ENCODE results near the gene IL13.

The IL13 gene

DNA sequence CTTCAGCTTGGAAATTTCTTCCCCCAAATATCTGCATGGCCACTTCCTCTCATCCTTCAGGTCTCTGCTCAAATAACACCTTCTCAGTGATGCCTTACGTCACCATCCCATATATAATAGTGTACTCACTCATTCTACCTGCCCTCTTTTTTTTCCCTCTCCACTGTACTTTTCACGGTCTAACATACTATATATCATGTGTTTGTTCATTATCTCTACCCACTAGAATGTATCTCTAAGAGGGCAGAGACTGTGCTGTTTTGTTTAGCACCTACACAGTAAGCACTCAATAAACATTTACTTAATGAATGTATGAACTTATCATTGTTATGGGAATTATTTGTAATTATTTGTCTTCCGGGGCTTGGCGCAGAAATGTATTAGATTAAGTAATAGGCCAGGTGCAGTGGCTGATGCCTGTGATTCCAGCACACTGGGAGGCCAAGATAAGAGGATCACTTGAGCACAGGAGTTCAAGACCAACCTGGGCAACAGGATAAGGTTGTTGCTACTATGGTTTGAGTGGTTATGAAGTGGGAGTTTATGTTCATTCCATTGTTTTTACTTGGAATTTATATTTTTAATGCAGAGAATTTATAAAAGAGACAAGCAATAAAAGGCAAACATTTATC lies 6.0 kb upstream of the IL13 start:
- no peak for DNase-seq (ENCODE audit: low read depth, low spot score)
- no peak overlapping the region for H3K4me3 ChIP-seq (ENCODE audit: low read length)

- no peak overlapping the region for H3K4me3 ChIP-seq (ENCODE audit: low read length)
- DNase-seq (ENCODE audit: low read depth, low spot score): no peak
Measured at GRCh38 chr5:132653716-132654115, 4.3 kb upstream of the IL13 start.

GRCh38 chr5:132655821-132656773 lies 1.9 kb upstream of the IL13 start:
- no peak overlapping the region for H3K4me3 ChIP-seq (ENCODE audit: low read length)
- no peak for DNase-seq (ENCODE audit: low read depth, low spot score)

DNA sequence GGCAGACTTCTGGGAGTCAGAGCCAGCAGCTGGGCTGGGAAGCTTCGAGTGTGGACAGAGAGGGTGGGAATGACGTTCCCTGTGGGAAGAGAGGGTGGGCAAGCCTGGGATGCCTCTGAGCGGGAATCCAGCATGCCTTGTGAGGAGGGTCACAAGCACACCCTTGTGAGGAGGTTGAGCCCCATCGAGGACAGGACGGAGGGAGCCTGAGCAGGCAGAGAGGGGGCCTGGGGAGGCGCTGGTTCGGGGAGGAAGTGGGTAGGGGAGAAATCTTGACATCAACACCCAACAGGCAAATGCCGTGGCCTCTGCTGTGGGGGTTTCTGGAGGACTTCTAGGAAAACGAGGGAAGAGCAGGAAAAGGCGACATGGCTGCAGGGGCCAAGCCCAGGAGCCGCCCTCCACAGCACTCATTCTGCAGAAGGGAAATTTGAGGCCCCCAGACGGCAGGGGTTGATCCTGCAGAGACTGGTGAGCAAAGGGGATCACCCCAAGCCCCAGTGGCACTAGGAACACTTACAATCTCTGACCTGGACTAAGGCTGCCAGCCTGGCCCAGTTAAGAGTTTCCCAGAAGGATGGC lies 1.1 kb upstream of the IL13 start:
- H3K4me3 ChIP-seq (ENCODE audit: low read length): no peak overlapping the region
- no peak for DNase-seq (ENCODE audit: low read depth, low spot score)

- no peak for DNase-seq (ENCODE audit: low read depth, low spot score)
- H3K4me3 ChIP-seq (ENCODE audit: low read length): no peak overlapping the region
Measured at GRCh38 chr5:132658381-132659302, 669 bp downstream of the IL13 start.

GRCh38 chr5:132659598-132660493 lies 1.9 kb downstream of the IL13 start:
- H3K4me3 ChIP-seq (ENCODE audit: low read length): no peak overlapping the region
- no peak for DNase-seq (ENCODE audit: low read depth, low spot score)

- no peak for DNase-seq (ENCODE audit: low read depth, low spot score)
- no peak overlapping the region for H3K4me3 ChIP-seq (ENCODE audit: low read length)
Measured at GRCh38 chr5:132661231-132662003, 3.4 kb downstream of the IL13 start.

DNA sequence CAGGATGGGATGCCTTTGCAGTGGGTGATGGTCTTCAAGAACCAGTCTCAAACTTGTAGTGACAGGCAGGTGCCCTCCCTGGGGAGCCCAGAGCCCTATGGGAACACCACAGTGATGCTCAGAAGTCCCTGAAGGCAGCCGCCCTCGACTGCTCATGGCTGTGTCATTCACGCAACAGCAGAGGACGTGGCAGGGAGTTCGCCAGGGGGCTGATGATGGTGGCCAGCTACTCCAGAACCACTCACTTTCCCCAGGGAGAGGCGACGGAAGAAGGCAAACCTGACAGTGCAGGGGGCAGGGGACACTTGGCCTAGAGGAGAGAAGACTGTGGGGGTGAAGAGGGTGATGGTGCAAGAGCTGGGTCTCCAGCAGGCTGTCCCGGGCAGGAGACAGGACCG lies 4.0 kb downstream of the IL13 start:
- DNase-seq (ENCODE audit: low read depth, low spot score): no peak
- no peak overlapping the region for H3K4me3 ChIP-seq (ENCODE audit: low read length)

DNA sequence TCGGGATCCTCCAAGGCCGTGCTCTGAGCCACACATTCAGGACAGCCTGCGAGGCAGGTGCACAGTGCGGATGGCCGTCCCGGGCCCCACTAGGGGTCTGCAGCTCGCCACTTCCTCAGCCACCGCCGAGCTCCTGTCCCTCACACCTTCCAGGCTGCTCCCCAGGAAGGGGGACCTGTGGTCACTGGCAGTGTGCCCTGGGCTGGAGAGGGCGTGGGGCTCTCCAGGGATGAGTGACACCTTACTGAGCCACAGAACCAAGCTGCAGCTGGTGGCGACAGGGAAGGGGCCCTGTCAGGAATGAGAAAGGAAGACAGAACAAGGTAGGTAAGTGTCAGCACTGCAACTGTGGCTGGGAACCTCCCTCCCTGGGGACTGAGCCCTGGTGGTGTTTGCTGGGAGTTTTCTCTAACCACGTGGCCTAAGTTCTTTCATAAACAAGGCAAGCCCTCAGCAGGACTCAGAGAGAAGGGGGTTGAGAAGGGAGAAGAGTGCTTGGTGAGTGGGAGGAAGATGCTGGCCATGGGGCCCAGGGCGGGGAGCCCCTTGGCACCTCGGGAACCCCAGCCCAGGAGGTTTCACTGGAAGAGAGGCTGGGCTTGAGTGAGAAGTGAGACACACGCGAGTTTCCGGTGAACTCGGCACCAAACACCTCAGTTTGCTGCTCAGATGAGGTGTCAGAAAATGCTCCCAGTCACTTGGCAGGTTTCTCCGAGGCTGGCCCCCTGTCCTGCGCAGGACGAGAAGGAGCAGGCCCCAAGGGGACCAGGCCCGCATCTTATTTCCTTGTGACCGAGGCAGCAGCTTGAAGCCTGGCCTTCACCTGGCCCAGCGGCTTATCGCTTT lies 5.2 kb downstream of the IL13 start:
- DNase-seq (ENCODE audit: low read depth, low spot score): peak; percentile 46
- H3K4me3 ChIP-seq (ENCODE audit: low read length): no peak overlapping the region

GRCh38 chr5:132663771-132664695 lies 6.1 kb downstream of the IL13 start:
- no peak overlapping the region for H3K4me3 ChIP-seq (ENCODE audit: low read length)
- DNase-seq (ENCODE audit: low read depth, low spot score): no peak

DNA sequence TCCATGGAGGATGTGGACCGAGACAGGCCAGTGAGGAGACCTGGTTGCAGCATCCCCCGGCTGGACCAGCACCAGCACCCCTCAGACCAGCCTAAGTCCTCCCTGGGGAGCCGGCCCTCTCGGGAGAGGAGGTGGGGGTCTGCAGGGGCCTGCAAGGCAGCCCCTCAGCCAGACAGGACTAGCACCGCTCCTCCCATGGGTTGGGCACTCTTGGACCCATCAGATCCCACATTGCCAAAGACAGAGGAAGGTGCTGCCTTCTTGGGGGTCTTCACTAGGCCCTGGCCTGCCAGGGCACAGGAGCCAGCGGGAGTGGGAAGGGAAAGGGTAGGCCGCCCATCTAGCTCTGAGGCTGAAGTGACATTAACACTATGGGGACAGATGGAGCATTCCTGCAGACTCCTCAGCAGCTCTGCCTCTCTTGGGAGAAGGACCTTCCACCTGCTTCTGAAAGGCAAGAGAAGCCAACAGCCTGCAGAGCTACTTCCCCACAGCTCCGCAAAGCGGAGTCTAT lies 6.8 kb downstream of the IL13 start:
- no peak for DNase-seq (ENCODE audit: low read depth, low spot score)

GRCh38 chr5:132665574-132666080 lies 7.7 kb downstream of the IL13 start:
- no peak overlapping the region for H3K4me3 ChIP-seq (ENCODE audit: low read length)
- DNase-seq (ENCODE audit: low read depth, low spot score): no peak

More for the DNA sequence above, 6.8 kb downstream of the IL13 start:
- no peak overlapping the region for H3K4me3 ChIP-seq (ENCODE audit: low read length)

- H3K4me3 ChIP-seq (ENCODE audit: low read length): no peak overlapping the region
Measured at GRCh38 chr5:132666310-132667123, 8.5 kb downstream of the IL13 start.

DNA sequence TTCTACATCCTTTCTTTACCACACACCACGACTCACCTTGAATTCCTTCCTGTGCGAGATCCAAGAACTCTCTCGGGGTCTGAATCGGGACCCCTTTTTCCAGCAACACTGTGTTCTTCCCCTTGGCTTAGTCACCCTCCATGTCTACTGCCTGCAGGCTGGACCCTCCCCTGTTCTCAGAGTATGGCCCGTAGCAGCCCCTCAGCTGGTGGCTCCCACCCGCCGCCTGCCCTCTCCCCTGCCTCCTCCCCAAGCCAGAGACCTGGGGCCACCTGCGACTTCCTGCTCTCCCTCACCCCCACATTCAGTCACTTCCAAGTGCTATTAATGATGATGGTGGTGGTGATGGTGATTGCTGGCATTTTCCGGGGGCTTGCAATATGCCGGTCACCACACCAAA lies 9.3 kb downstream of the IL13 start:
- H3K4me3 ChIP-seq (ENCODE audit: low read length): no peak overlapping the region
- no peak for DNase-seq (ENCODE audit: low read depth, low spot score)

More at GRCh38 chr5:132666310-132667123, 8.5 kb downstream of the IL13 start:
- DNase-seq (ENCODE audit: low read depth, low spot score): no peak

All from Jurkat, Clone E6-1 (cell line).